ENCODE results near the gene GLYATL2.

Gene GLYATL2

DNA sequence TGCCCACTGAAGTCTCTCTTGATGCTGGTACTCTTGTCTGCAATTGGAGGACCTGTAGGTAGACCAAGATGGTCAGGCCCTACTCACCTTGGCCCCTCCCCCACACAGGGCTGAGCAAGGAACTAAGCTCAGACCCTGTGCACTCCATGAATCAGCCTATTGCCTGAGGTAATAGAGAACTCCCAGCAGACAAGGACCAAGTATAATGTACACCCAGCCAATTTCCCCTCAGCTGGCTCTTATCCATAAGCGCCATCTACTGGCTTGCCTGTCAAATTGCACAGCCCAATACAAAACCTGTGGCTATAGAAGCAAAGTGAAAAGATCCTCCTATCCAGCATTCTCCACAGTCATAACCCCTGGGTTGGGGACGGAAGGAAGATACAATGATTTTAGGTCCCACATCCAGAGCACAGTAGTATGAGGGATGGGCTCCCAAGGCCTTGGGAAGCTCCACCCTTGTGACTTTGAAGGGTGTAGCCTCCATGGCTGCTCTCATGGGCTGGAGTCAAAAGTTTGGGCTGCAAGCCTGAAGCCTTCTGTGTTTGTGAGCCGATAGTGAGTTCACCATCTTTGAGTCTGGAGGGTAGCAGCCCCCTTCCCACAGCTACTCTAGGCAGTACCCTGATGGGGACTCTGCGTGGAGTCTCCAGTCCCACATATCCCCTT is 56.0 kb downstream of the GLYATL2 start:
- Histone ChIP-seq H3K27ac (no peak overlapping the region), H3K36me3 (ENCODE audit: control insufficient read depth, insufficient read depth, low read length) (no peaks in the 10 kb centered on the region), H3K27me3 (ENCODE audit: control insufficient read depth, insufficient read depth, low read length) (no peaks in the 10 kb centered on the region), H3K9me3 (ENCODE audit: control insufficient read depth, low read length) (no peaks in the 10 kb centered on the region), H3K4me1 (no peaks in the 10 kb centered on the region), H3K4me3 (ENCODE audit: low read depth, low read length) (no peak overlapping the region), H2AFZ (no peak overlapping the region), H3K4me2 (ENCODE audit: low read length) (no peak overlapping the region), H3K9ac (no peak overlapping the region), H3K79me2 (no peaks in the 10 kb centered on the region)
- TF ChIP-seq, protein P1, sequence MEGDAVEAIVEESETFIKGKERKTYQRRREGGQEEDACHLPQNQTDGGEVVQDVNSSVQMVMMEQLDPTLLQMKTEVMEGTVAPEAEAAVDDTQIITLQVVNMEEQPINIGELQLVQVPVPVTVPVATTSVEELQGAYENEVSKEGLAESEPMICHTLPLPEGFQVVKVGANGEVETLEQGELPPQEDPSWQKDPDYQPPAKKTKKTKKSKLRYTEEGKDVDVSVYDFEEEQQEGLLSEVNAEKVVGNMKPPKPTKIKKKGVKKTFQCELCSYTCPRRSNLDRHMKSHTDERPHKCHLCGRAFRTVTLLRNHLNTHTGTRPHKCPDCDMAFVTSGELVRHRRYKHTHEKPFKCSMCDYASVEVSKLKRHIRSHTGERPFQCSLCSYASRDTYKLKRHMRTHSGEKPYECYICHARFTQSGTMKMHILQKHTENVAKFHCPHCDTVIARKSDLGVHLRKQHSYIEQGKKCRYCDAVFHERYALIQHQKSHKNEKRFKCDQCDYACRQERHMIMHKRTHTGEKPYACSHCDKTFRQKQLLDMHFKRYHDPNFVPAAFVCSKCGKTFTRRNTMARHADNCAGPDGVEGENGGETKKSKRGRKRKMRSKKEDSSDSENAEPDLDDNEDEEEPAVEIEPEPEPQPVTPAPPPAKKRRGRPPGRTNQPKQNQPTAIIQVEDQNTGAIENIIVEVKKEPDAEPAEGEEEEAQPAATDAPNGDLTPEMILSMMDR (IDR thresholded peaks at IDR 0.05), result peak; percentile 47

GRCh38 chr11:58787903-58788302 is 56.6 kb downstream of the GLYATL2 start:
- no peaks in the 10 kb centered on the region for H3K9me3 ChIP-seq (ENCODE audit: control insufficient read depth, low read length)
- no peak overlapping the region for H3K9ac ChIP-seq
- H3K27ac ChIP-seq, result no peak overlapping the region
- H3K4me1 ChIP-seq, result no peaks in the 10 kb centered on the region
- no peaks in the 10 kb centered on the region for H3K27me3 ChIP-seq (ENCODE audit: control insufficient read depth, insufficient read depth, low read length)
- H3K4me3 ChIP-seq (ENCODE audit: low read depth, low read length), result no peak overlapping the region
- no peaks in the 10 kb centered on the region for H3K36me3 ChIP-seq (ENCODE audit: control insufficient read depth, insufficient read depth, low read length)
- H2AFZ ChIP-seq, result no peak overlapping the region
- no peak overlapping the region for H3K4me2 ChIP-seq (ENCODE audit: low read length)
- H3K79me2 ChIP-seq, result no peaks in the 10 kb centered on the region
- TF ChIP-seq, protein P1 (IDR thresholded peaks at IDR 0.05), result no peak

GRCh38 chr11:58786693-58787092 is 57.8 kb downstream of the GLYATL2 start:
- Histone ChIP-seq H3K27ac (no peak overlapping the region), H3K9me3 (ENCODE audit: control insufficient read depth, low read length) (no peaks in the 10 kb centered on the region), H3K79me2 (no peaks in the 10 kb centered on the region), H3K4me1 (no peaks in the 10 kb centered on the region), H3K27me3 (ENCODE audit: control insufficient read depth, insufficient read depth, low read length) (no peaks in the 10 kb centered on the region), H3K4me2 (ENCODE audit: low read length) (no peak overlapping the region), H3K9ac (no peak overlapping the region), H2AFZ (no peak overlapping the region), H3K36me3 (ENCODE audit: control insufficient read depth, insufficient read depth, low read length) (no peaks in the 10 kb centered on the region), H3K4me3 (ENCODE audit: low read depth, low read length) (no peak overlapping the region)
- TF ChIP-seq, protein P1 (IDR thresholded peaks at IDR 0.05), result no peak

DNA sequence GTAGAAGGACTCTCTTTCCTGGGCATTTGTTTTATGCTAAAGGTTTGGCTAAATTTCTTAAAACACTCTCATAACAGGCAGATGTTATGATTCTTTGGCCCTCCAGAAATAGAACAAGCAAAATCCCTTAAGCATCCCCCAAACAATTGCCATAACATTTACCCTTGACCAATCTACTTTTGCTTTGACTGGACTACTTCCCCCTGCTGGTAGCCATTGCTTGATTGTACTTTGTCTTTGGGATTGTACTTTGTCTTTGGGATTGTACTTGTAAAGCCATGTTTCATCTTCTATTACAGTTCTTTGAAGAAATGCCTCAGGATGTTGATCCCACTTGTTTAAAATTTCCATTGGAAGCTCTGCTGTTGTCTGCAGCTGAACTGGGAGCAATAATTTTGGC is 59.5 kb downstream of the GLYATL2 start:
- no peak overlapping the region for H3K9ac ChIP-seq
- no peaks in the 10 kb centered on the region for H3K27me3 ChIP-seq (ENCODE audit: control insufficient read depth, insufficient read depth, low read length)
- H2AFZ ChIP-seq, result no peak overlapping the region
- no peaks in the 10 kb centered on the region for H3K36me3 ChIP-seq (ENCODE audit: control insufficient read depth, insufficient read depth, low read length)
- H3K27ac ChIP-seq, result no peak overlapping the region
- TF ChIP-seq, protein P1 (IDR thresholded peaks at IDR 0.05), result no peak
- H3K4me1 ChIP-seq, result no peaks in the 10 kb centered on the region
- no peaks in the 10 kb centered on the region for H3K9me3 ChIP-seq (ENCODE audit: control insufficient read depth, low read length)
- no peaks in the 10 kb centered on the region for H3K79me2 ChIP-seq
- H3K4me2 ChIP-seq (ENCODE audit: low read length), result no peak overlapping the region
- no peak overlapping the region for H3K4me3 ChIP-seq (ENCODE audit: low read depth, low read length)
